H1 (cell line): ENCODE data around the gene ATP6V1F. TPM values are rescaled to one million over a fixed set of nuclear protein-coding genes. Genes with fewer than 3 reads are reported as not detected.

Experiments
- CHD1 ChIP-seq: IDR thresholded peaks from 2 replicates; pipeline ENCODE4 v1.6.1; 2012; ENCODE audit warnings: low read depth, low read length, improper control_type of control experiment
- EGR1 ChIP-seq: IDR thresholded peaks from 2 replicates; pipeline ENCODE4 v1.6.1; 2011; ENCODE audit warnings: low read depth, low read length, borderline replicate concordance
- FOSL1 ChIP-seq: IDR thresholded peaks from 2 replicates; pipeline ENCODE4 v1.6.1; 2011; ENCODE audit warnings: mild to moderate bottlenecking, low read depth, low read length, moderate library complexity; ENCODE audit not compliant: insufficient read depth
- JUND ChIP-seq: IDR thresholded peaks from 2 replicates; pipeline ENCODE4 v1.6.1; 2011; ENCODE audit warnings: mild to moderate bottlenecking, improper control_type of control experiment, low read length
- KDM4A ChIP-seq: IDR thresholded peaks from one replicate; pipeline ENCODE4 v1.7.1; 2012; ENCODE audit warnings: low read depth, mild to moderate bottlenecking, moderate library complexity, low read length, inconsistent platforms; ENCODE audit not compliant: severe bottlenecking
- SIX5 ChIP-seq: IDR thresholded peaks from 2 replicates; pipeline ENCODE4 v1.6.1; 2011; ENCODE audit warnings: mild to moderate bottlenecking, low read depth, low read length
- TBP ChIP-seq: IDR thresholded peaks from 2 replicates; pipeline ENCODE4 v1.6.1; 2011; ENCODE audit warnings: low read depth, low read length, improper control_type of control experiment
- USF2 ChIP-seq: IDR thresholded peaks from 2 replicates; pipeline ENCODE4 v1.6.1; 2011; ENCODE audit warnings: low read length, improper control_type of control experiment
- polyA plus RNA-seq, 7 experiments: library from polyadenylated mRNA; depleted of rRNA in 3 of 7; stranded (reverse) in 5 of 7; unstranded in 2 of 7; fragments of >200 nt in 5 of 7; fragments of 200-250 nt in 2 of 7; gene quantifications; 1 replicate in 5 of 7; 2 replicates in 1 of 7; 4 replicates in 1 of 7; pipeline versions ENCODE4 v1.2.1 to v1.2.3, GENCODE V29; 2011 to 2013; ENCODE audit warnings: missing spikeins in 2 of 7, mixed read lengths in 2 of 7
- total RNA-seq: library from RNA; stranded (reverse); fragmentation: NEBNext Ultra II Directional; extraction: Animal tissue kit (Norgen Biotek cat#: 25700); gene quantifications from 2 replicates; pipeline ENCODE4 v1.2.1, GENCODE V29; 2021

The ATP6V1F gene
- total and polyA plus RNA-seq, 2 of the 8 experiments (the other 6 are each of a cell fraction or from before 2014, with no cell fraction given) = 104 to 318 TPM

- TF ChIP-seq USF2 = no peak
- no peak for TF ChIP-seq JUND
- TF ChIP-seq CHD1 = no peak
- TF ChIP-seq KDM4A = no peak
- TF ChIP-seq SIX5 = no peak
- TF ChIP-seq FOSL1 = no peak
- no peak for TF ChIP-seq TBP
- no peak for TF ChIP-seq EGR1
Measured at GRCh38 chr7:128849156-128849515, 13.5 kb upstream of the ATP6V1F start (continued).
